G401 (cell line): Measurements from ENCODE around the gene ANXA9. TPM values are rescaled to one million over a fixed set of nuclear protein-coding genes. Genes with fewer than 3 reads are reported as not detected.

Experiments
- DNase-seq: peaks from one replicate; pipeline ENCODE4 v3.0.0-alpha.2; 2015; ENCODE audit warnings: low spot score
- in situ Hi-C: cut with HindIII; loops from 2 replicates; pipeline ENCODE4 v1.10.0; 2016; ENCODE audit warnings: low sequenced_read_pairs, mixed read lengths
- total RNA-seq: library from RNA; depleted of rRNA; stranded (reverse); fragments of >200 nt; shearing (Covaris generic); gene quantifications from 2 replicates; pipeline ENCODE4 v1.2.3, GENCODE V29; 2014

Gene ANXA9
- total RNA-seq, 1 experiment from 2014 or later = 2.7 TPM

DNA sequence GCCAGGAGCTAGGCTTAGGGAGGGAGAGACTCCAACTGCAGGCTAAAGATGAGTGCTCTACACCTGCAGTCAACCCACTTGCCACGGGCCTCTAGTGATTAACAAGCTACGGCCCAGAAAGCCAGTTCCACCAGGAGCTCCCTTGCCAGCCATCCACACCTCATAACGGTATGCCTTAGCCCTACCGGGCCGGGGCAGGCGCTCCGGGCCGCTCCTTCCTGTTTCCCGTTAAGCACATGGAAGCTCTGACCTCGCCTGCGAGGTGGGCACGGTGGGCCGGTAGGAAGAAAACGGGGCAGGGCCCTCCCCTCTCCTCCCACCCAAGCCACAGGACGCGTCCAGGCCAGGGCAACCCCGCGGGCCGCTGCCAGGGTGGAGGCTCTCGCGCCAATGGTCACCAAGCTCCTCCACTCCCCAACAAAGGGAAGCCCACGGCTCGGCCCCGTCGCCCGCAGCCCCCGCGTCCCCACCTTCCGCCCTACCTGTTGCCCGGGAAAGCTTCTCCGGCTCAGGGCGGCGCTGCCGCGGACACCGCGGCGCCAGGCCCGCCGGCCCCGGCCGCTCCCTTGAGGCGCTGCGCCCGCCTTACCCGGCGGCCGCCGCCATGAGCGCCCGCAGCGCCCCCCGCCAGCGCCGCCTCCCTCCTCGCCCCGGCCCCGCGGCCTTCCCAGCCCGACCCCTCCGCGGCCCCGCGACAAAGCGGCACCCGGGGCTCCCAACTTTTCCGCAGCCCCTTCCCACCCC, 8.1 kb upstream of the ANXA9 start:
- DNase-seq = peak; percentile 55

DNA sequence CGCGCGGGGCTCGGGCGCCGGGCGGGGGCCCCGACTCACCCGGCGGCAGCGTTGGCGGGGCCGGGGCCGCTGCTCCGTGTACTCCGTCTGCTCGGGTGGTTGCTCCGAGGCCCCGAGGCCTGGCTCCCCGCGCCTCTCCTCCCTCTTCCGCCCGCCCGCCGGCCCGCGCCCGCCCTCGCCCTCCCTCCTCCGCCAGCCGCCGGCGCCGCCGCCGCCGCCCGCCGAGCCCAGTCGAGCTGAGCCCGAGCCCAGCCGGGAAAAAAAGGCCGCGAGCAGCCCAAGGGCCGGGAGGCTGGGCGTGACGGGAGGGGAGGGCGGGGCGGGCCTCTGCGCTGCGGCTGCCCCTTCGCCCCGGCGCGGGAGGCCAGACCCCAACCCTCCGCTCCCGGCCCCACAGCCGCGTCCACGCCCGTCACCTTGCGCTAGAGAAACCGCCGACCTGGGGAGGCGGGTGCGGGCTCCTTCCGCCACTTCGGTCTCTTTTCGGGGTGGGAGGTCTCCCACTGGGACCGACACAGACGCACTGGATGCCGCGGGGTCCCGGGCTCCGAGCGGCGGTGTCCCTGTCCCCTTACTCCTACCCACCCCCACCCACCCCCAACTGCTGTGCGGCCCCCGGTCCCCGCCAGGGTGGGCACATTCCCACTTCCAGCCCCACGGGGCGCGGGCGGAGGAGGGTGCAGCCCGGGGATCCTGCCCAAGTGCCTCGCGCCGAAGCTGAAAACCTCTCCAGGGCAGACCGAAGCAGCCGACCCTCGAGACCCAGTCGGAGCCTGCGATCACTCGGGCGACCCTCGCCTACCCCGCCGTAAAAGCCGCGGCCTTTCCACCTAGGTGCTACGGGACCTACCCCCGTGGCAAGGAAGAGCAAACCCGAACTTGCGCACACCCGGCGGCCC, 7.3 kb upstream of the ANXA9 start, which contains the start of gene CERS2:
Gene CERS2 (minus strand): TSS at position 256 of the 899 bp plus-strand sequence. CDS start 5,745 bp downstream, outside the sequence.
- in situ Hi-C loops = no loop called here
- peak; percentile 57 for DNase-seq

More for the DNA sequence above, 8.1 kb upstream of the ANXA9 start:
- in situ Hi-C loops = no loop called here

DNA sequence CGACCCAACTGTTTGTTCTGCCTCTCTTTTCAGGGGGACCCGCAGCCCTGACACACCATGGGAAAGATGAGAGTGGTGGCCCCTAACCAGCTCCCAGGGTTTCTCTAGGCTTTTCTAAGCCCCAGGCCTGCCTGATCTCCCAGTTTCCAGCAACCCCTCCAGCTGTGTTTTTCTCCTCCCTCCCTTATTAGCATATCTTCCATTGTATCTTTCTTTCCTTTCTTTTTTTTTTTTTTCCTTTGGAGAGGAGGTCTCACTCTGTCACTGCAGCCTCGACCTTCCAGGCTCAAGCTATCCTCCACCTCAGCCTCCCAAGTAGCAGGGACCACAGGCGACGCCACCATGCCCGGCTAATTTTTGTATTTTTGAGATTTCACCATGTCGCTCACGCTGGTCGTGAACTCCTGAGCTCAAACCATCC, 5.7 kb upstream of the ANXA9 start:
- in situ Hi-C loops = no loop called here
- no peak for DNase-seq

GRCh38 chr1:150976879-150977694, 5.0 kb upstream of the ANXA9 start:
- in situ Hi-C loops = no loop called here
- no peak for DNase-seq

GRCh38 chr1:150979092-150980056, 2.7 kb upstream of the ANXA9 start:
- DNase-seq = peak; percentile 92
- in situ Hi-C loops = no loop called here

DNA sequence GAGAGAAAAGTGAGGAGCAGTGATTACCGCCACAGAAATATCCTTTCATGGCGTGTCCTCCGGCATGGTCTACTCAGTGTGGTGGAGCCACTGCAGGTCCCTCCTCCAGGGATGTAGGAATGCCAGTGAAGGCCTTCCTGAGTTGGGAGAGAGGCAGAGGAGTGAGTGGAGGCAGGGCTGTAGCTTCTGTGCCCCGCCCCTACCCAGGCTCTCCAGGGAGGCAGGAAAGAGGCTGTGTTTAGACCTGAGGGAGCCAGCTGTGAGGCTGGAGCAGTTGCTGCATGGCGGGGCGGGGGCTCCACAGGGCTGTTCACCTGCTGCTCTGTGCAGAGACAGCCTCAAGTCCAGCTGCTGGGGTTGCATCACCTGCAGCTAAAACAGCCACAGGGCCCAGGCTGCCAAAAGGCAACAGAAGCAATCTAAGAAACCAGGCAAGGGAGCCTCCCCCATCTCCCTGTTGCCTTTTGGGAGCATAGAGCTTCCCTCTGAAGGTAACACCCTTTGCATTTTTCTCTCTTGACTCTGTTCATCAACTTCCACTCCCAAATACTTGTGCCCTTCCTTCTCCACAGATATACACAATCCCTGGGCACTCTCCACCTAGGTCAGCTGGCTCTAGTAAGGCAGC, 801 bp upstream of the ANXA9 start:
- in situ Hi-C loops = no loop called here
- no peak for DNase-seq

DNA sequence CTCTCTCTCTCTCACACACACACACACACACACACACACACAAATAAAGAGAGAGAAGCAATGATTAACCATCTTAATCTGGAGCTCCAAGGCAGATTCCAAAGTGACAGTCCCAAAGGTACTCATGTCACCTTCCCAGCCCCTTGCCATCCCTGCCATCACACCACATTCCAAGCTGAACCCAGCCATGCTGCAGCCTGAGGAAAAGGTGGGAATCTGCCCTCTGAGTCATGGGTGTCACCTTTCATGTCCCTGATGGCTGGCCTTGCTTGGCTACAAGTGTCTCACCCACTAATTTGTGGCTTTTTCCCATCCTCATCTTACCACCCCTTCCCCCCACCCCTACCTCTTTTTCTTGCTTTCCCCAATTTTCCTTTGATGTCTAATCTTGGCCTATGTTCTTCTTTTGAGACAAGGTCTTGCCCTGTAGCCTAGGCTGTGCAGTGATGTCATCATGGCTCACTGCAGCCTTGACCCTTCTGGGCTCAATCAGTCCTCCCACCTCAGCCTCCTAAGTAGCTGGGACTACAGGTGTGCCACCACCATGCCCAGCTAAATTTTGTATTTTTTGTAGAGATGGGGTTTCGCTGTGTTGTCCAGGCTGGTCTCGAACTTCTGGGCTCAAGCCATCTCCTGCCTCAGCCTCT, 3.2 kb downstream of the ANXA9 start:
- no peak for DNase-seq
- in situ Hi-C loops = no loop called here

- in situ Hi-C loops = no loop called here
- DNase-seq = no peak
These were observed 5.8 kb downstream of the ANXA9 start for GRCh38 chr1:150987924-150988323.

DNA sequence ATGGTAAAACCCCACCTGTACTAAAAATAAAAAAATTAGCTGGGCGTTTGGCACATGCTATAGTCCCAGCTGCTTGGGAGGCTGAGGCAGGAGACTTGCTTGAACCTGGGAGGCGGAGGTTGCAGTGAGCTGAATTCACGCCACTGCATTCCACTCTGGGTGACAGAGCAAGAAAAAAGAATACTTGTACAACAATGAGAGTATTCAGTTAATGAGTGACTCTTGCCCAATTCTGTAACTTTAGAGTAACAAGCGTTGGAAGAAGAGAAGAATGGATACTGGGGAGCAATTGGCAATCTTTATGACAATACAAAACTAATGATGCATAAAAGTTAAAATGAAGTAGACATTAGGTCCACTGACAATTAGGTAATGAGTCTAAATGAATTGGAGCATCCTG, 10.5 kb downstream of the ANXA9 start:
- in situ Hi-C loops = no loop called here
- DNase-seq = no peak

DNA sequence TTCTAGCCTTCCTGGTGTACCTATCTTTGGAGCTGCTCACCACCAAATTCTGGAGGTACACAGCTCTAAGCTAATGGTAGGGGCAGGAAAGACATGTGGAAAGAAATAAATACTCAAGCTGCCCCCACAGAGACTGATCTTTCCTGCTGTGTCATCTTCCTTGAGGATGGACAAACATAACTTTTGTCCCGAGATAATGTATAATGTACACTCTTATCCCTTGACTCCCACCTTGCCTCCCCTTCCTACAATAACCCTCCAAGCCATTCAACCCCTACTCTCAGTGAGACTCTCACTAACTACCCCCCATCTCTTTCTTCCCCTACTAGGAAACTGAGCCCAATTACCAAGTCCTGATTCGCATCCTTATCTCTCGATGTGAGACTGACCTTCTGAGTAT, 12.2 kb downstream of the ANXA9 start:
- no peak for DNase-seq
- in situ Hi-C loops = no loop called here

DNA sequence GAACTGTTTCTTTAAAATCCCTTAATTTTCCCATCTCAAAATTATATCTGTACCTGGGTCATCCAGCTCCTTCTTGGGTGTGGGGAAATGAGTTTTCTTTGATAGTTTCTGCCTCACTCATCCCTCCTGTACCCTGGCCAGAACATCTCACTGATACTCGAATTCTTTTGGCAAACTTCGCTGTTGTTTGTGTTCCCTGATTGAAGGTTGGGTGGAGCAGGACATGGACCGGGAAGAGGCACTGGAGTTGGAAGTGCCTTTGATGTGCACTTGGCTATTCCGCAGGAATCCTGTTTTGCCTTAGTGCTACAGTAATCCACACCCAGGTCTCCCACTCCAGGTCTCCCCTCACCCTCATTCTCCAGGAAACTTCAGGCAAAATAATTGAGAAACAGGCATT, 13.4 kb downstream of the ANXA9 start:
- no peak for DNase-seq
- in situ Hi-C loops = no loop called here

DNA sequence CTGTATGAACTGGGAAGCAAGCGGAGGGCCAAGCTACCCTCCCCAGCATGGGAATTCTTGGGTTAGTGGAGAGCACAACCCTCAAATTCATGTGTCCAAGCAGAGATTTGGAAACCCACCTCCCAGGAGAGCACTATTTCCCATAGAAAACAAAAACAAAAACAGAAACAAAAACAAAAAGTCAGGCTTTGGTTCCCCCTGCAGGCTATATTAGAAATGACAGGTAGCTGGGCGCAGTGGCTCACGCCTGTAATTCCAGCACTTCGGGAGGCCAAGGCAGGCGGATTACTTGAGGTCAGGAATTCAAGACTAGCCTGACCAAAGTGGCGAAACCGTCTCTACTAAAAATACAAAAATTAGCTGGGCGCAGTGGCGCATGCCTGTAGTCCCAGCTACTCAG, 13.8 kb downstream of the ANXA9 start:
- peak; percentile 63 for DNase-seq
- in situ Hi-C loops = no loop called here

- in situ Hi-C loops = no loop called here
- no peak for DNase-seq
These were observed 15.2 kb downstream of the ANXA9 start for GRCh38 chr1:150997126-150997872.

DNA sequence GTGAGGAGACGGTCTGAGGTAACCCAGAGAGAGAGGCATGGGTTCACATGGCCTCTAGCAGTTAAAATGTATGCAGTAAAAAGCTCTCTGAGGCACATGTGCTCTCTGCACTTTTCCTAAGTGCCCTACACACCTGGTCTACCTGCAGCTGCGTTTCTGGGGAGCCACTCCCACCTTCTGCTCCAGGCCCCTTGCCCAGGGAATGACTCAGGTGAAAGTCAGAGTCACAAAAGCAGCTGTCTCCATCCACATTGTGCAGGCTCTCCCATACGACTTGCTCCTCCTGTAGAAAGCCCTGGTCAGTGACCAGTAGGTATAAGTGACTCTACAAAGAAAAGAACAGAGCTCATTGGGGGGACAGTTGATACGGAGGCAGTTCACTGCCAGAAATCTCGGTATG, 15.9 kb downstream of the ANXA9 start:
- in situ Hi-C loops = no loop called here
- DNase-seq = no peak

DNA sequence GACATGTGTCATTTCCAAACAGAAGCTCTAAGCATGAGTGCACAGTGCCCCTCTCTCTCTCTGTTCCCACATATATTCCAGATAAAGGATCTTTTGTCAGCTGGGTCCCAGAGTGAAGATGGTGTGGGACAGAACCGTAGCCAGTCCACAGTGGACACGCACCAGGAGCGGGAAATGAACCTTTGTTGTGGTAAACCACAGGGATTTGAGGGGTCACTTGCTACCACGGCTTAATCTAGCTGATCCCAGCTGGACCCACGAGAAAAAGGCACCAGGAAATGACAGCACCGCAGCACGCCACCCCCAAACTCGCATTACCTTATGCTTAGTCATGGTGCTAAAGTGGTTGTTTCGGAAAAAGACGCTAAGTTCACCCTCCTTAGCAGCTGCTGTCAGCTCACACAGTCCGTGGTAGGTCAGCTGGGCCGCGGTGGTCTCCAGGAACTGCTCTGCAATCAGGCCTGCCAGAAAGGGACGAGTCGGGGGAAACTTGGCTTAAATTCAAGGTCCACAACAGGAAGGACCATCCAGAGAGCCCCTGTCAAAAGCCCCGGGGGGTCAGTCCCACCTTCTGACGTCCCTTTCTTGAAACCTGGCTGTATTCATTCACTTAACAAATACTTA, 17.1 kb downstream of the ANXA9 start:
- DNase-seq = no peak
- in situ Hi-C loops = no loop called here

GRCh38 chr1:150999926-151000325, 17.8 kb downstream of the ANXA9 start:
- no peak for DNase-seq
- in situ Hi-C loops = no loop called here
